ENCODE data around the gene CADM2. TPM values are rescaled to one million over a fixed set of nuclear protein-coding genes. Genes with fewer than 3 reads are reported as not detected.

CADM2 gene
- total RNA-seq, 1 experiment from 2014 or later = not detected

DNA sequence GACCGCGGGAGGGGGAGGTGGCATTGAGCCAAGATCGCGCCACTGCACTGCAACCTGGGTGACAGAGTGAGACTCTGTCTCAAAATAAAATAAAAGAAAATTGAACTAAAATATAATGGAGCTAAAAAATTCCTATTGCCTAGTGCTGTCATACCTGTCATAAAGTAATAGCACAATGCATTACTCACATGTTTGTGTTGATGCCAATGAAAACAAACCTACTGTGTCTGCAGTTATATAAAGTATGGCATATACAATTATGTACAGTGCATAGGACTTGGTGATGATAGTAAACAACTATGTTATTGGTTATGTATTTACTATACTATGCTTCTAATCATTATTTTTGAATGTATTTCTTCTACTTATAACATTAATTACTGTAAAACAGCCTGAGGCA lies 411.6 kb downstream of the CADM2 start:
- no TSS peak for BruUV-seq (replicated peaks)
- no peaks in the 10 kb centered on the region for H3K79me2 ChIP-seq (ENCODE audit: insufficient read depth, low read length)
- no peaks in the 10 kb centered on the region for H3K4me1 ChIP-seq (ENCODE audit: control insufficient read depth in 1 of 2, insufficient read depth in 2 of 2, low read length in 2 of 2)
- ATAC-seq (no peak), DNase-seq (ENCODE audit: low read depth, low spot score) (no peak)
- no peaks in the 10 kb centered on the region for H3K27me3 ChIP-seq (ENCODE audit: insufficient read depth, low read length)
- no peak overlapping the region for H2AFZ ChIP-seq (ENCODE audit: low read depth, low read length, poor library complexity, severe bottlenecking)
- H3K36me3 ChIP-seq (ENCODE audit: control insufficient read depth in 1 of 2, insufficient read depth in 2 of 2, low read length in 2 of 2) = no peaks in the 10 kb centered on the region
- H4K20me1 ChIP-seq (ENCODE audit: insufficient read depth) = no peaks in the 10 kb centered on the region
- RAD21 ChIA-PET (ENCODE audit: low non-redundant PET in 1 of 2, low total read pairs in 2 of 2, uncharacterized antibody in 2 of 2, unreplicated experiment in 2 of 2) = no interaction called here
- intact Hi-C loops (cut with micrococcal nuclease) = no loop called here
- no peak overlapping the region for H3K27ac ChIP-seq (ENCODE audit: low read depth, low read length)
- no peak overlapping the region for H3K9ac ChIP-seq (ENCODE audit: low read length)
- H3K4me2 ChIP-seq (ENCODE audit: low read length) = no peak overlapping the region
- CTCF ChIA-PET = no interaction called here
- no peaks in the 10 kb centered on the region for H3K9me2 ChIP-seq (ENCODE audit: insufficient read depth)
- H3K4me3 ChIP-seq (replicated peaks in 1 of 2; ENCODE audit: low read depth in 1 of 2, low read length in 2 of 2) = no peak overlapping the region
- H3K9me3 ChIP-seq (ENCODE audit: control insufficient read depth in 1 of 2, insufficient read depth in 1 of 2, low read depth in 1 of 2, low read length in 2 of 2) = peaks cover 5 to 21% of the 10 kb centered on the region in 2 experiments; a peak in 2 of 4 replicates
- TF ChIP-seq, protein P1, sequence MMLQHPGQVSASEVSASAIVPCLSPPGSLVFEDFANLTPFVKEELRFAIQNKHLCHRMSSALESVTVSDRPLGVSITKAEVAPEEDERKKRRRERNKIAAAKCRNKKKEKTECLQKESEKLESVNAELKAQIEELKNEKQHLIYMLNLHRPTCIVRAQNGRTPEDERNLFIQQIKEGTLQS (IDR thresholded peaks at IDR 0.05) = no peak
- TF ChIP-seq CBX3 (IDR thresholded peaks at IDR 0.05; ENCODE audit: low read depth) = no peak
- TF ChIP-seq SP1 (IDR thresholded peaks at IDR 0.05; ENCODE audit: low read depth) = no peak
- no peak for TF ChIP-seq JUND (IDR thresholded peaks at IDR 0.05)
- TF ChIP-seq SIN3A (IDR thresholded peaks at IDR 0.05; ENCODE audit: low read depth) = no peak
- TF ChIP-seq EGR1 (IDR thresholded peaks at IDR 0.05; ENCODE audit: low read depth) = no peak
- TF ChIP-seq, protein P2, sequence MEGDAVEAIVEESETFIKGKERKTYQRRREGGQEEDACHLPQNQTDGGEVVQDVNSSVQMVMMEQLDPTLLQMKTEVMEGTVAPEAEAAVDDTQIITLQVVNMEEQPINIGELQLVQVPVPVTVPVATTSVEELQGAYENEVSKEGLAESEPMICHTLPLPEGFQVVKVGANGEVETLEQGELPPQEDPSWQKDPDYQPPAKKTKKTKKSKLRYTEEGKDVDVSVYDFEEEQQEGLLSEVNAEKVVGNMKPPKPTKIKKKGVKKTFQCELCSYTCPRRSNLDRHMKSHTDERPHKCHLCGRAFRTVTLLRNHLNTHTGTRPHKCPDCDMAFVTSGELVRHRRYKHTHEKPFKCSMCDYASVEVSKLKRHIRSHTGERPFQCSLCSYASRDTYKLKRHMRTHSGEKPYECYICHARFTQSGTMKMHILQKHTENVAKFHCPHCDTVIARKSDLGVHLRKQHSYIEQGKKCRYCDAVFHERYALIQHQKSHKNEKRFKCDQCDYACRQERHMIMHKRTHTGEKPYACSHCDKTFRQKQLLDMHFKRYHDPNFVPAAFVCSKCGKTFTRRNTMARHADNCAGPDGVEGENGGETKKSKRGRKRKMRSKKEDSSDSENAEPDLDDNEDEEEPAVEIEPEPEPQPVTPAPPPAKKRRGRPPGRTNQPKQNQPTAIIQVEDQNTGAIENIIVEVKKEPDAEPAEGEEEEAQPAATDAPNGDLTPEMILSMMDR (IDR thresholded peaks at IDR 0.05 in 2 of 3, conservative IDR thresholded peaks at IDR 0.05 in 1 of 3; ENCODE audit: borderline replicate concordance in 1 of 3, insufficient read depth in 1 of 3, low read depth in 2 of 3, low read length in 2 of 3) = no peak
- POLR2A ChIA-PET = no interaction called here

DNA sequence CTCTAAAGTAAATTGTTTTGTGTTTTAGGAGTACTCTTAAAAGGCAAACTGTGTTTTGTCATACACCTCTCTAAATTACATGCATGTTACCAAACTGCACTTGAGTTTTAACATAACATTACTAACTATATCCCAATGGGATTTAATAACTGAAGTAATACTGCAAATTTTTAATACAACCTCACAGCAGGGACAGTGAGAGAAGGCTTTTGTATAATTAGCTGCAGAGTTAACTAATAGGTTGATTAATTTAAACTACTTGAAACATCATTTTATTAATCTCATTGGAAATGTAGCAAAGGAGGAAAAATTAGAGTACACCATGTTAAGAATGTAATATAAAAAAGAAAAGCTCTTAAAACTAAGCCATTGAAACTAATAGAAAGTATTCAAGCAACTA lies 417.3 kb downstream of the CADM2 start:
- no peak overlapping the region for H3K4me2 ChIP-seq (ENCODE audit: low read length)
- no peaks in the 10 kb centered on the region for H3K27me3 ChIP-seq (ENCODE audit: insufficient read depth, low read length)
- ATAC-seq (no peak), DNase-seq (ENCODE audit: low read depth, low spot score) (no peak)
- no peak overlapping the region for H3K27ac ChIP-seq (ENCODE audit: low read depth, low read length)
- no peaks in the 10 kb centered on the region for H3K36me3 ChIP-seq (ENCODE audit: control insufficient read depth in 1 of 2, insufficient read depth in 2 of 2, low read length in 2 of 2)
- no TSS peak for BruUV-seq (replicated peaks)
- H2AFZ ChIP-seq (ENCODE audit: low read depth, low read length, poor library complexity, severe bottlenecking) = no peak overlapping the region
- peaks cover 9 to 17% of the 10 kb centered on the region in 2 experiments; a peak in 2 of 4 replicates for H3K9me3 ChIP-seq (ENCODE audit: control insufficient read depth in 1 of 2, insufficient read depth in 1 of 2, low read depth in 1 of 2, low read length in 2 of 2)
- H4K20me1 ChIP-seq (ENCODE audit: insufficient read depth) = no peaks in the 10 kb centered on the region
- H3K9ac ChIP-seq (ENCODE audit: low read length) = no peak overlapping the region
- H3K4me3 ChIP-seq (replicated peaks in 1 of 2; ENCODE audit: low read depth in 1 of 2, low read length in 2 of 2) = no peak overlapping the region
- ChIA-PET CTCF (no interaction called here), RAD21 (ENCODE audit: low non-redundant PET in 1 of 2, low total read pairs in 2 of 2, uncharacterized antibody in 2 of 2, unreplicated experiment in 2 of 2) (no interaction called here), POLR2A (no interaction called here)
- no peaks in the 10 kb centered on the region for H3K4me1 ChIP-seq (ENCODE audit: control insufficient read depth in 1 of 2, insufficient read depth in 2 of 2, low read length in 2 of 2)
- no peaks in the 10 kb centered on the region for H3K79me2 ChIP-seq (ENCODE audit: insufficient read depth, low read length)
- no peak for TF ChIP-seq SP1 (IDR thresholded peaks at IDR 0.05; ENCODE audit: low read depth)
- no peak for TF ChIP-seq ZNF274 (IDR thresholded peaks at IDR 0.05; ENCODE audit: low read depth, low read length)
- TF ChIP-seq, protein P2 (IDR thresholded peaks at IDR 0.05 in 2 of 3, conservative IDR thresholded peaks at IDR 0.05 in 1 of 3; ENCODE audit: borderline replicate concordance in 1 of 3, insufficient read depth in 1 of 3, low read depth in 2 of 3, low read length in 2 of 3) = no peak
- TF ChIP-seq, protein P1 (IDR thresholded peaks at IDR 0.05) = no peak
- TF ChIP-seq SIN3A (IDR thresholded peaks at IDR 0.05; ENCODE audit: low read depth) = no peak
- no peak for TF ChIP-seq RAD21 (IDR thresholded peaks at IDR 0.05; ENCODE audit: low read depth)
- intact Hi-C loops (cut with micrococcal nuclease) = no loop called here
- no peaks in the 10 kb centered on the region for H3K9me2 ChIP-seq (ENCODE audit: insufficient read depth)
